Left hindlimb (tissue), 1 donor: ENCODE results near the gene NACA.
"Not testable (repeated sequence)": the region's sequence is repeated elsewhere in the genome, so short reads cannot be mapped to it uniquely, and the experiment has no call there.

Experiments used
- DNase-seq: peaks from one replicate; pipeline ENCODE4 v3.0.0-alpha.2; 2018

The NACA gene

DNA sequence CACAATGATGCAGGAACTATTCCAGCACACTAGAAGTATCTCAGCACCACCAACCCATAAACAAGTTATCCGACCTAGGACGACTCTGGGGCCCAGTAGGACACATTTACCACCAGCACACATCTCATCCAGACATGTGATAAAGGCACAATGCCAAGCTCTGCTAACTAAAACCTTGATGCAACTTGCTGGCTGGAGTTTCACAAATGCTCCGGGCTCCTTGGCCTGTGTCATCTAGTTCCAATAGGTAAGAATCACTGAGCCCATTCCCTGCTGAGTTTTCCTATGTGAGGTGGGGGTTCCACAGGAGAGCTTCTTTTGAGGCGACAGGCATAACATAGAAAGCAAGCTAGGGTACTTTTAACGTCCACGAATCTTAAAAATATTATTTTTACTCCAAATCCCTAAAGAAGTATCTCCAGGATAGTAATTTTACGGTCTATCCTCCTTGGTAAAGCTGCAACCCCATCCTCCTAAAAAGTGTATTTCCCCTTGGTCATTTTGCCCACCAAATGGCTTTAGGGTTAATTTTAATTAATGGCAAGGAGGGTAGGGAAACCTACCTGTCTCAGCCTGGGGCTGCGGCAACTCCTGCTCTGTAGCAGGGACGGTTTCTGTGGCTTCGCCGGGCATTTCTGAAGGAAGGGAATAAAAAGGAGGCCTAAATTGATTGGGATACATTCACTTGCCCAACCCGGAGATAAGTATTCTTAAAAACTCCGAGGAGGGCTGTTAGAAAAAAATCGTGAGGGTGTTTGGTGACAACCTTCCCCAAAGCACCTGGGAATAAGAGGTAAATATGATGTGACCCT lies 1.0 kb downstream of the NACA start:
- no peak for DNase-seq

DNA sequence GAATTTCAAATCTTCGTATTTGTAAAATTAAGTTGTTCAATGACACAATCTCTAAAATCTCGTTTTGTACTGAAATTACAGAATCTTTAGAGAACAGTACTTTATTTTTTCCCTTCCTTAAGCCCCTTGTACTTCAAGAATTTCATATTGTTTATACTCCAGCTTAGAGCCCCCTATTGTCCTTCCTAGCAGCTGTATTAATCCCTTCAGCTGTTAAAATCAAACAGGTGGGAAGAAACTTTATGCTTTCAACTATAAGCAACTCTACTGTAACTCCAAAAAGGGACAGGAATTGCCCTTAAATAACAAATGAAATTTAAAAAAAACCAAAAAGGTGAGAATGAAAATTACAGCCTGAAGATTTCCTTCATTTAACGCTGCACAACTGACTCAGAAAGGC lies 1.7 kb downstream of the NACA start:
- DNase-seq, result no peak

DNA sequence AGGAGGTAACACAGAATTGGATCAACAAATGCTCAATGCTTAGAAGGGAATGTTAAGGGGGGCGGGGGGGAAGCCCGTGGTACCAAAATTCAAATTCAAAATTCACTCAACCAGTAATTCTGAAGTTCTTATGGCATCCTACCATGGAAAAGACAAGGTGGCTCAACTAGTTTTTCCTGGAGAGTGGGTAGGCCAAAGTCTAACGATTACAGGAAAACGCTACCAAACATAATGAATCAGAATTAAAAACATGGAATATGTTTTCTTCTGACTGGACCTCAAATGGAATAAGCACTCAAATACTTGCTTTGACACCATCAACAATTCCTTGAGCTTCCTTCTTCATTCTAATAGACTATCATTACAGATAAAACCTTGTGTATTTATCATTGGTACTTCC lies 2.3 kb downstream of the NACA start:
- DNase-seq, result no peak

DNA sequence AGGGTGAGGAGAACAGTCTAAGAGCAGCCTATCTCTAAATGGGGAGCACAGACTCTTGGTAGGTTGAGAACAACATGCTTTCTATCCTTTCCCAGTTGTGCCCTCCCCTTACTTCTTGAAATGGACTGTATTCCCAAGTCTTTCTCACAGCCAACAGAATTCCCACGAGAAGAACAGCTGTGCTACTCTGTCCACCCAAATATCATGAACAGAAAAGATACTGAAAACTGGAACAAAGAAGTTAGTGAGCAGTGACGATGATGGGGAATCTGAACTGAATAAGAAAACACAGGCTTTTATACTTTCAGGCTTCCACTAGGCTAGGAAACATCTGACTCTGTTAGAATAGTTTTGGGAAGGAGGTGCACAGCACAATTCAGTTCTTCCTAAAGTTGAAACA lies 3.4 kb downstream of the NACA start:
- no peak for DNase-seq

DNA sequence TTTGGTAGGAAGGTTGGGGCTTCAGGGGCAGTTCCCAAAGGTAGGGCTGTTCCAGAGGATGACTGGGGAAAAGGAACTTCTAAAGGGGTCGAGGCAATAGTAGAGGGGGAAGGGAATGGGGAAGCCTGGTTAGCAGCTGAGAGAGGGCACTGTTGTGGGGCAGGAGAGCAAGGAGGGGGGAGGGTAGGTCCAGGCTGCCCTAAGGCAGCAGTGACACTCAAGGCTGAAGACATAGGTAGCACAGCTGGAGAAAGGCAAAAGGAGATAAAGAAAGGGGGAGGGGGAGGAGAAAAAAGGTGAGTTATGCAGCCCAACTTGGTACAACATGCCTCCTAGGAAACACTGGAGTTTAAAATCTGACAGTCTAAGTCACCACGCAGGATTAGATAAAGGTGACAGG lies 3.9 kb downstream of the NACA start:
- no peak for DNase-seq

DNA sequence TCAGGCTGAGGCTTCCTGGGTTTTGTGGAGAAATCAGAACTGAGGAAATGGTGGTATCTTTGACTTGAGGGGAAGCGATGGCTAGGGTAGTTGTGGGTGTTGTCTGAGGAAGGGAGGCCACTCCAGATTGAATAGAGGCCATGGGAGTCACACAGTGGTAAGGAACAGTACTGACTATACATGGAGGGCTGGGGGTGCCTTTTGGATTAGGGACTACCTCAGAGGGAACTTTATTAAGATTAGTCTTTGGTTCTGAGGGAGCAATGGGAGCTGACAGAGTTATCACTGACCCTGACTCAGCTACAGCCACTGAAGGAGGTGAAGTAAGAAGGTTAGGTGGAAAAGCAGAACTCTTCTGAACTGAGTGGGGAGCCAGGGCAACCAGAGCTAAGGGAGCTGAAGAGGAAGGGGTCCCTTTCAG lies 4.4 kb downstream of the NACA start:
- DNase-seq, result no peak

DNA sequence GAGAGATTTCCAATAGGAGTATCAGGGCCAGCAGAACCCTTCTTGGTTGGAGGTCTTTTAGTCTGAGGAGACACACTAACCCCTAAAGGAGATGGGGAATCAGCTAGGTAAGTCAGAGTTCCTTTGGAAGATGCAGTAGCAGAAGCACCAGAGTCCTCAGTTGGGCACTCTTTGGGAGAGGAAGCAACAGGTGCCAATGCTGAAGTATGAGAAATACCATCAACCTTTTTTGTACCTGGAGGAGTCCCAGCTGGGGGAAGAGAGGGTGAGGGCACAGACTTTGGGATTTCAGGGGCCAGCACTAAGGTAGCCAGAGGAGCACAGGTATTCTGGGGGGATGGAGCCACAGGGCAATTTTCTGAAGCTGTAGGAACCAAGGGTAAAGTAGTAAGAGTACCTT lies 6.0 kb downstream of the NACA start:
- no peak for DNase-seq

DNA sequence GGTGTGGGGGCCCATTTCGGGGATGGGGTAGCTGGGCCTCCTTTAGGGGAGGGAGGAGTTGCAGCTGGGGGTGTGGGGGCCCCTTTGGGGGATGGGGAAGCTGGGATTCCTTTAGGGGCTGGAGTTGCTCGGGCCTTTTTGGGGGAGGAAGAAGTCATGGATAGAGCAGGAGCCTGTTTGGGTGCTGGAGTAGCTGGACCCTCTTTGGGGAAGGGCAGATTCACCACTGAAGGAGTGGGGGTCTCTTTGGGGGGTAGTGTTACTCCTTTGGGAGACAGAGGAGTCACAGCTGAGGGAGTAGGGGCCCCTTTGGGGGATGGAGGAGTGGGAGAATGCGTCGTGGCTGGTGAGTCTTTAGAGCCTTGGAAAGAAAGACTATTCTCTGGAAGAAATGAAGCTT lies 6.5 kb downstream of the NACA start:
- no peak for DNase-seq

DNA sequence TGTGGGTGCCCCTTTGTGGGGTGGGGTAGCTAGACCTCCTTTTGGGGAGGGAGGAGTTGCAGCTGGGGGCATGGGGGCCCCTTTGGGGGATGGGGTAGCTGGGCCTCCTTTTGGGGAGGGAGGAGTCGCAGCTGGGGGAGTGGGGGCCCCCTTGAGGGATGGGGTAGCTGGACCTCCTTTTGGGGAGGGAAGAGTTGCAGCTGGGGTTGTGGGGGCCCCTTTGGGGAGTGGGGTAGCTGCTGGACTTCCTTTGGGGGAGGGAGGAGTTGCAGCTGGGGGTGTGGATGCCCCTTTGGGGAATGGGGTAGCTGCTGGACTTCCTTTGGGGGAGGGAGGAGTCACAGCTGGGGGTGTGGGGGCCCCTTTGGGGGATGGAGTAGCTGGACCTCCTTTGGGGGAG lies 7.0 kb downstream of the NACA start:
- DNase-seq, result no peak

DNA sequence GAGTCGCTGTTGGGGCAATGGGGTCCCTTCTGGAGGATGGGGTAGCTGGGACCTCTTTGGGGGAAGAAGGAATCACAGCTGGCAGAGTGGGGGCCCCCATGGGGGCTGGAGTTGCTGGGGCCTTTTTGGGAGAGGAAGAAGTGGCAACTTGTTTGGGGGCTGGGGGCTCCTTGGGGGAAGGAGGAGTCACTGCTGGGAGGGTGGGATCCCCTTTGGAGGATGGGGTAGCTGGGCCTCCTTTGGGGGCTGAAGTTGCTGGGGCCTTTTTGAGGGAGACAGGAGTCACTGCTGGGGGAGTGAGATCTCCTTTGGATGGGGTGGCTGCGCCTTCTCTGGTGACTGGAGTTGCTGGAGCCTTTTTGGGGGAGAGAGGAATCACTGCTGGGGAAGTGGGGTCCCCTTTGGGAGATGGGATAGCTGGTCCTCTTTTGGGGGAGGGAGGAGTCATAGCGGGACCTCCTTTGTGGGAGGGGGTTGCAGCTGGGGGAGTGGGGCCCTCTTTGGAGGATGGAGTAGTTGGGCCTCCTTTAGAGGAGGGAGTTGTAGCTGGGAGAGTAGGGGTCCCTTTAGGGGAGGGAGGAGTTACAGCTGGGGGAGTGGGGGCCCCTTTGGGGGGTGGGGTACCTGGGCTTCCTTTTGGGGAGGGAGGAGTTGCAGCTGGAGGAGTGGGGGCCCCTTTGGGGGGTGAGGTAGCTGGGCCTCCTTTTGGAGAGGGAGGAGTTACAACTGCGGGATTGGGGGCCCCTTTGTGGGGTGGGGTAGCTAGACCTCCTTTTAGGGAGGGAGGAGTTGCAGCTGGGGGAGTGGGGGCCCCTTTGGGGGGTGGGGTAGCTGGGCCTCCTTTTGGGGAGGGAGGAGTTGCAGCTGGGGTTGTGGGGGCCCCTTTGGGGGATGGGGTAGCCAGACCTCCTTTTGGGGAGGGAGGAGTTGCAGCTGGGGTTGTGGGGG lies 7.9 kb downstream of the NACA start:
- DNase-seq, result no peak

DNA sequence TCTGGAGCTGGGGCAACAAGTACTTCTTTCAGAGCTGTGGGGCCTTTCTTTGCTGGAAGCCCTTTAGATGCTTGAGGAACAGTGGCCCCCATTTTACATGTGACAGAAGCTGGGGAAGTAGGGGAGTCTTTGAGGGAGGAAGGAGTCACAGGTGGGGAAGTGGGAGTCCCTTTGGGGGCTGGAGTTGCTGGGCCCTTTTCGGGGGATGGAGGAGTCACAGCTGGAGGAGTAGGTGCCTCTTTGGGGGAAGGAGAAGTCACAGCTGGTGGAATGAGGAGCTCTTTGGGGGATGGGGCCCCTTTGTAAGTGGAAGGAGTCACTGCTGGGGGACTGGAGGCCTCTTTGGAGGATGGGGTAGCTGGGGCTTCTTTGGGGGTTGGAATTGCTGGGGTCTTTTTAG lies 8.6 kb downstream of the NACA start:
- no peak for DNase-seq

DNA sequence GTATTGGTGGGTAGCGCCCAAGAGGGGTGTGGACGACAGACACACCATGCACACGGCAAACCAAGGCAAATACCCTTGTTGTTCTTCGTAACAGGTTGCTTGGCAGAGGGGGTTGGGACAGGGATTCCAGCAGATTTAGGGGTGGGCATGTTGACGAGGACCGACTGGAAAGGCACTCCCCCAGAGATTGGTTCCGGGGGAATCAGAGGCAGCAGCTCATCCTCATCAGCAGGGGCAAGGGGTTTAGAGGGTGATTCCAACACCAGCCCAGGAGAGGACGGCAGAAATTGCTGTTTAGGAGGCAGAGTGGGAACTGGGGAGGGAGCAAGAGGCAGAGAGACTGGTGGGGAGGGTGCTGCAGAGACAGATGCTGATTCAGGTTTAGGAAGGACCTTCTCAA lies 9.3 kb downstream of the NACA start:
- no peak for DNase-seq

DNA sequence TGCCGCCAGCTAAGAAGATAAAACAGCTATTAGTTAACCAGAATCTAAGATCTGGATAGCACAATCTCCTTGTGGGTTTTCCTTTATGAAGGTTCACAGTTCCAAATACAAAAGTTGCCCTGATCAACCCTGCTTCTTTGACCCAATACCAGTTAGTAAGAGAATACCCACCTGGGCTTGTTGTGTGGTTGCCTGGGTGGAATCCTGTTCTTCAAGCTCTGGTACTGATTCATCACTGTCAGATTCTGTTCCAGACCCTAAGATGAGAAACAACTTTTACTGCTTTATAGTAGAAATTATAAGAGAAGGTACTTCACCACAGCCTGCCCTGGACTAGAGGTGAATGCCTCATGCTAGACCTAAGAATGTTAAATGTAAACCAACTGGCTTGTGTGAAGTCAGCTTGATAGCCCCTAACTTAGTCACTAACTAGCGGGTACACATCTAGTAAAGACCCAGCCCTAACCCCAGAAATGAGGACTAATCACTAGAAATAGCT lies 10.6 kb downstream of the NACA start:
- DNase-seq, result no peak

DNA sequence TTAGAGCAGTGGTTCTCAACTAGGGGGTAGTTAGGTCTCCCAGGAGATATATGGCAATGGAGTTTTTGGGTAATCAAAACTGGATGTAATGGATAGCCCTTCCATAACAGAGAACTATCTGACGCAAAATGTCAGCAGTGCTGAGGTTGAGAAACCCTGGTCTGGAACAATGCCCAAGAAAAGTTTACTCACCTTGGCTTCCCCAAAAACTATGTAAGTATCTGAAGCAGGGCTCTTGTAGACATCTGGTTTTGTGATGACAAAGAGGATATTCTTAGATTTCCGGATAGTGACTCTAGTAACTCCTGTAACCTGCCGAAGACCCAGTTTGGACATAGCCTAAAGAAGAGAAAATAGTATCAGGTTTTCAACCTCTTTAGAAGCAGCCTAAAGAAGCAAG lies 11.8 kb downstream of the NACA start:
- DNase-seq, result no peak

DNA sequence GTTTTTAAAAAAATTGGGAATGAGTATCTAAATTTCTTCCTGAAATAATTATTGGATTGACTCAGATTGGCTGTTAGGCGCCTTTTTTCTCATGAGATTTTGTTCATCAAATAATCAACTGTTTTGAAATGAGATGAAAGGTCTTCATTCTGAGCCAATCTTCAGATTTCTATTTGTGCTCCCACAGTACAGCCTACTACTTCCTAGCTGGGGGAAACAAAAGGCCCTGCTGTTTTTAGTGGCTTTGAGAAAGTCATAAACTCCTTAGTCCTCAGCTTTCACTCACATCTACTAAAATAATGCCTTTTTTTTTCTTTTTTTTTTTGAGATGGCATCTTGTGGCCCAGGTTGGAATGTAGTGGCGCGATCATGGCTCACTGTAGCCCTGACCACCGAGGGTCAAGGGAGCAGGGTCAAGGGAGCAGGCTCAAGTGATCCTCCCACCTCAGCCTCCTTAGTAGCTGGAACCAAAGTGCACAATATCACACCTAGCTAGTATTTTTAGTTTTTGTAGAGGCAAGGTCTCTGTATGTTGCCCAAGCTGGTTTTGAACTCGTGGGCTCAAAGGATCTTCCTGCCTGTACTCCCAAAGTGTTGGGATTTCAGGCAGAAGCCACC lies 15.2 kb downstream of the NACA start:
- DNase-seq, result no peak

DNA sequence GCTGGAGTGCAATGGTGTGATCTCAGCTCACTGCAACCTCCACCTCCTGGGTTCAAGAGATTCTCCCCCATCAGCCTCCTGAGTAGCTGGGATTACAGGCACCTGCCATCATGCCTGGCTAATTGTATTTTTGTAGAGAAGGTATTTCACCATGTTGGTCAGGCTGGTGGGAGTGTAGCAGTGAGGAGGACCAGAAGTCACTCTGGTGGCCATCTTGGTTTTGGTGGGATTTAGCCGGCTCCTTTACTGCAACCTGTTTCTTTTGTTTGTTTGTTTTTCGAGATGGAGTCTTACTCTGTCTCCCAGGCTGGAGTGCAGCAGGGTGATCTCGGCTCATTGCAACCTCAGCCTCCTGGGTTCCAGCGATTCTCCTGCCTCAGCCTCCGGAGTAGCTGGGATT lies 20.6 kb downstream of the NACA start:
- not testable (repeated sequence) for DNase-seq

DNA sequence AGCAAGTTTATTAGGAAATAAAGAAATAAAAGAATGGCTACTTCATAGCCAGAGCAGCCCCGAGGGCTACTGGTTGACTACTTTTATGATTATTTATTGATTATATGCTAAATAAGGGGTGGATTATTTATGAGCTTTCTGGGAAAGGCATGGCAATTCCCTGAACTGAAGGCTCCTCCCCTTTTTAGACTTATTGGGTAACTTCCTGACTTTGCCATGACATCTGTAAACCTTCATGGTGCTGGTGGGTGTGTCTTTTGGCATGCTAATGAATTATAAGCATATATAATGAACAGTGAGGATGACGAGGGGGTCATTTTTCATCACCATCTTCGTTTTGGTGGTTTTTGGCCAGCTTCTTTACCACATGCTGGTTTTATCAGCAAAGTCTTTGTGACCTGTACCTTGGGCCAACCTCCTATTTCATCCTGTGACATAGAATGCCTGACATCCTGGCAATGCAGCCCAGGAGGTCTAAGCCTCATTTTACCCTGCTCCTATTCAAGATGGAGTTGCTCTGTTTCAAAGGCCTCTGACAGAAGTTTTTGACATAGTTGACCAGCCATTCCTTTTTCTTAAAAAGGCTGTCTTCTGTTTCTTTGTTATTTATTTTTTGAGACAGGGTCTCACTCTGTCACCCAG lies 26.0 kb downstream of the NACA start:
- no peak for DNase-seq

DNA sequence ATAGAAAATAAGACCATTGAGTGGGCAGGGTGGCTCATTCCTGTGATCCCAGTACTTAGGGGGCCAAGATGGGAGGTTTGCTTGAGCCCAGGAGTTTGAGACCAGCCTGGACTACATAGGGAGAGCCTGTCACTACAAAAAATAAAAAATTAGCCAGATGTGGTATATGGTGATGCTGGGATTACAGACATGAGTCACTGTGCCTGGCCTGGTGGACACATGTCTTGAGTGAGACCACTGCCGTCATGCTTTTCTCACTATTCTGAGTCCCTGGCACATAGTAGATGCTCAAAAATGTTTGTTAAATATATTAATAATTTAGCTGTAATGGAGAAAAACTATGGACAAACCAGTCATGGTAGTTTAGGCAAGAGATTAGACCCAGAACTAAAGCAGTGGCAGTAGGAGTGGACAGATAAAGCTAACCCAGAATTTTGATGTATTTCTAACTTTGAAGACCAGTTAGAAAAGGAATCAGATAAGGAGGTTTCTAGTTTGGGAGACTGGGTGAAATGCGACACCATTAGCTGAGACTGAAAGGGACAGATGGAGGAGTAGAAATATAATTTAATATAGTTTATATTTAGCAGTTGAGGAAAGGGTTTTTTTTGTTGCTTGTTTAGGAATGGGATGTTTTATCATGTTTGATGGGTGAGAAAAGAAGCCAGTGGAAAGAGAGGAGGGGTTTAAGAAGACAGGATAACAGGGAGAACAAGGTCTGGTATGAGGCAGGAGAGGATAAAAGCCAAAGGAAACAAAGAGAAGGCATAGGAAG lies 29.6 kb downstream of the NACA start:
- DNase-seq, result no peak

DNA sequence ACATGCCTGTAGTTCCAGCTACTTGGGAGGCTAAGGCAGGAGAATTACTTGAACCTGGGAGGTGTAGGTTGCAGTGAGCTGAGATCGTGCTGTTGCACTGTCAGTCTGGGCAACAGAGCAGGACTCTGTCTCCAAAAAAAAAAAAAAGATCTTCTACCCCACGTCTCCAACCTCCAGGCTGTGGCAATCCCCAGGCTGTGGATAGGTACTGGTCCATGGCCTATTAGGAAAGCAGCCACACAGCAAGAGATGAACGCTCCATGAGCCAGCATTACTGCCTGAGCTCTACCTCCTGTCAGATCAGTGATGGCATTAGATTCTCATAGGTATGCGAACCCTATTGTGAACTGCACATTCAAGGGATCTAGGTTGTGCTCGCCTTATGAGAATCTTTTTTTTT lies 30.9 kb downstream of the NACA start:
- no peak for DNase-seq

DNA sequence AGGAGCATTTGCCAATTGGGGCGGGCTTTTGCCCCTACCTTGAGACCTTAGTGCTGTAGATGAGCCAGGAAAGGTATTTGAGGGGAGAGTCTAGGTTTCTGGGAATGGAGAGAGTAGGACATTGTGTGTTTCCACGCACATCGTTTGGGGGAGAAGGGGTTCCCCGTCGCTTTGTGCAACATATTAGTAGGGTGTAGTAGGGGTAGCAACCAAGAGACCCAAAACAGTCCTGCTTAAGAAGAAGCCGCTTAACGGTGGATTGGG lies 36.3 kb downstream of the NACA start:
- no peak for DNase-seq

DNA sequence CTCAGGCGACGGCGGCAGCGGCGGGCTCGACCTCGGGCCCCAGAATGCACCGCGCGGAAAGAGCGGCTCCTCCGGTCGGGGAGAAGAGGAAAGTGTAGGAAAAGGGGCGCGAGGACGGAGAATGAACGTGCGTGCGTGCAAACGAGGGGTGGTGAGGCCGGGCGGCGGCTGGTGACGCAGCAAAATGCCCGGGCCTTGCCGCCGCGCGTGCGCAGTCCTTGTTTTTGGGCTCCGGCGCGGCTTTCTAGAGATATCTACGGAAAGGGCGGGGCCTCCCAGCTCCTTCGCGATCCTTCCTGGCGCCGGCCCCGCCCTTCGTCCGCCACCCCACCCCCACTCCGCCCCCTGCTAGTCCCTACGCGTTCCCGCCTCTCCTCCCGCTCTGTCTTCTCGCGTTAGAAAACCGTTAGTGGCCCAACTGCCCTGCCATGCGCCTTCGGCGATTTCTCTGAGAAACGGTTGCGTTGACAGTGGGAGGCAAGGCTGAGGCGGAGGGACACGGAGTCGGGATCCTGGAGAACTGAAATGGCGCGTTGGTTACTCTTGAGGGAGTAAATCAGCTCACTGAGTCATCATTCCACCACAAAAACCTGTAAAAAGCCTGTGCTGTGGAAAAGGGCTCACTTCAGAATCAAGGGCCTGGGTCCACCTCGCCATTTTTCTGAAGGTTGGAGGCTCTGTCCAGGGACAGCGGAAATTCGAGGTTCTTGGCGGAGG lies 36.8 kb downstream of the NACA start, which contains the start of gene PTGES3:
Gene PTGES3, minus strand, starts transcription at position 156 of the 717 bp plus-strand sequence. CDS start 285 bp downstream, outside the sequence.
- DNase-seq, result peak; percentile 99
